GM18870 (cell line): ENCODE data around the gene RNF5.
"Not testable (repeated sequence)": the region's sequence is repeated elsewhere in the genome, so short reads cannot be mapped to it uniquely, and the experiment has no call there.

ENCODE experiments used
- ATAC-seq: cut with Tn5 transposase; IDR thresholded peaks from one replicate; pipeline ENCODE4 v1.9.1; 2021; ENCODE audit warnings: moderate library complexity; ENCODE audit not compliant: unreplicated experiment

Gene RNF5

GRCh38 chr6:32175322-32175710 is 2.9 kb upstream of the RNF5 start:
- no peak for ATAC-seq

GRCh38 chr6:32175711-32176475 is 2.3 kb upstream of the RNF5 start, which contains the start of gene AGPAT1:
TSS of gene AGPAT1 (minus strand) at chr6:32176084. CDS start at chr6:32171496, 4,588 bp downstream.
- ATAC-seq = no peak

DNA sequence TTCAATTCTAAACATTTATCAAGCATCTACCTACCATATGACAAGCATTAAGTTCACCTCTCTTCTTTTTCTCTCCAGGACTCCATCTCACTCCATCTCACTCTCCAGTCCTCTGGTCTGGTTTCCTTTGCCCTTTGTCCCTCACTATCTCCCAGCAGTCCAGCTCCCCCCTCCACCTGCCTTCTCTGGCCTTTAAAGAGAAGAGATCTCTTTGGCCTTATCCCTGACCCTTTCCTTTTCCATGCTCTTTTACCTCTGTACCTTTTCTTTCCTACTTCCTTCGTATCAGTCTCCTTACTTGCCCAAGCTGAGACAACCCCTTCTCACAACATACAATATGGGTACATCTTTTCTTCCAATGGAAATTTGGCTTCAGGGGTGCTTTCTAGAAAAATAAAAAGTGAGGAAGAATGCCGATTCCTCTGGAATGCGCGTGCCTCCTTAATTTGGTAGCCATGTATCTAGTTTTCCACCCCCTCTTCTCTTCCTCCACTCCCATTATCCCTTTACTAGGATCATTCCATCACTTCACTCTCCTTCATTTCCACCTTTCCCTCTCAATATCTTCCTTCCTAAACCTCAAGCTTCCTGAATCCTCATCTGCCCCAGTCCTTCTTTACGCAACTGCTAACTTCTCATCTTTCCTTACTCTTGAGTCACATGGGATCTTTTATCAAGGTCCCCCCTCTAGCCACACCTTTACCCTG is 1.6 kb upstream of the RNF5 start:
- no peak for ATAC-seq

DNA sequence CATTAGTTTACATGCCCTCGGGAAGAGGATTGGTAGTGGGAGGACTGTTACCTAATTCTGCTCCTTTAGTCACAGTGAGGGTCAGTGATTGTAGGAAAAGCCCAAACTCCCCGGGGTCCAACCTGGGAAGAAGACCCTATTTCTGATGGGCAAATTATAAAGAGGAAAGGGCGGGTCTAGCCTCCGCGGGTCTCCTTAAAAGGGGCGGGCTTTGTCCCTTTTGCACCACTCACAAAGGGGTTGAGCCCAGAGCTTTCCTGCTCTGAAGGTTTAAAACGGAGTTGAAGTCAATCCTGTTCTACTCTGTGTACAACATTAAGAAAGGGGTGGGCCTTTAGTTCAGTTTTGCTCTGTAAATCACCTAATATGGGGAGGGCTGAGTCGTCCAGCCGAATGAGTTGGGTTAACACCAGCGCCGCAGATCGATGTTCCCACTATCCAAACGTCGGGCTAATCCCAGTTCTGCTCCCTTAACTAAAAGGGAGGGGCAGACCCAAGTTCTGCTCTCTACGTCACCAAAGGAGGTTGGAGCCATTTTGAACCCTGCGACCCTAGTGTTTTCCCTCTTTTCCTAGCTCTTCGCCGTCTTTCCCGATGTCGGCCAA is 920 bp upstream of the RNF5 start:
- ATAC-seq = no peak

DNA sequence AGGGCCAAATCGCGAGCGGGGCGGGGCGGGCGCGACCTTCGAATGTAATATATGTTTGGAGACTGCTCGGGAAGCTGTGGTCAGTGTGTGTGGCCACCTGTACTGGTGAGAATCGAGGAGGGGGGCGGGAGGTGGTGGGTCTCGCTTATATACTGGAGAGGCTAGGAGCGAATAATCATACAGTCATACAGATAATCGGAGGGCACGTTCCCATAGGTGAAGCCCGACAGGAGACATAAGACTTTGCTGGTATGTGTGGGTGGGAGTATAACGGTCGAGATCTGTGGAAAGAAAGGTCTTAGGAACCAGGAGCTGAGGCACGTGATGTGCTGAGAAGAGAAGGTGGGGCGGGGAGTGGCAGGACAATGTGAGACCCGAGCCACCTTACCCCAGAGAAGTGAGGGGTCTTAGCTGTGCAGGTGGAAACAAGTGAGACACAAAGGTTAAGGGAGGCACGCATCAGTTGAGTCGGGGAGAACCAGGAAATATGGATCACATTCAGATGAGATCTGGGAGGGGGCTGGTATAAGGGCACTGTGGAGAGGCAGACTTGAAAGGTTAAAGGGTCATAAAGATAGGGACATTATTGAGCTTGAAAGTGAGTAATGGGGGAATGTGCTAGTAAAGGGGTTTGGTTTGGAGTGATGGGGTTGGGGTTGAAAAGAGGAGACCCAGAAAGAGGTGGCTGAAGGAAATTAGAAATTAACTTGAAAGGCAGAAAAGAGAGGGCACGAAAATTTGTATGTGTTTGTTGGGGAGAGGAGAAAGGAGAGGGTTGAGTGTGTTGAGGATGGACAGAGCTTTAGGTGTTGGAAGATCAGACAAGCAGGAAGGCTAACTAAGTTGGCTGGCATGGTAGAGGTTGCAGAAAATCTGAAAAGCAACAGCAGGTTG is 589 bp downstream of the RNF5 start:
- no peak for ATAC-seq

GRCh38 chr6:32179766-32180405 is 1.7 kb downstream of the RNF5 start:
- no peak for ATAC-seq

GRCh38 chr6:32181148-32181702 is 3.0 kb downstream of the RNF5 start:
- ATAC-seq = no peak

DNA sequence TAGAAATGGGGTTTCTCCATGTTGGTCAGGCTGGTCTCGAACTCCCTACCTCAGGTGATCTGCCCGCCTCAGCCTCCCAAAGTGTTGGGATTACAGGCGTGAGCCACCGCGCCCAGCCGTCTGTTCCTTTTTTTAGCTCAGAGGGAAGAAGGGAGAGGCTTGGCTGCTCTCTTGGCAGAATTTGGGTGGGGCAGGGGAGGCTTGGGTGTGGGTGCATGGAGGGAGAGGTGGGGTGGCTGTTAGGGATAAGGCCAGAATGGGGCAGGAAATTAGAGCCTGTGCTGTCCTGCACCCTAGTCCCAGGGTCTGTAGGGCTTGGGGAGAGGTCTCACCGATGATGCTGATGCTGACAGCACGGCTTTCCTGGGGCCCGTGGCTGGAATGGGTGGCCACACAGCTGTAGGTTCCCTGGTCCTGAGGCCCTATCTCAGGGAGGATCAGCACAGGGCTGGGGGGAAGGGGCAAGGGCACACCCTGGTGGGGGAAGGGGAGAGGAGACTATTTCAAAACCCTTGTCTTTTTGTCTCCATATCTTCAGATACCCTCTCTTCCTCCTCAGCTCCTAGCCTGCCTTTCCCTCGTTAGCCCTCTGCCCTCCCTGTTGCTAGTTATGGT is 3.8 kb downstream of the RNF5 start:
- no peak for ATAC-seq

GRCh38 chr6:32182555-32182981 is 4.4 kb downstream of the RNF5 start:
- ATAC-seq = no peak

DNA sequence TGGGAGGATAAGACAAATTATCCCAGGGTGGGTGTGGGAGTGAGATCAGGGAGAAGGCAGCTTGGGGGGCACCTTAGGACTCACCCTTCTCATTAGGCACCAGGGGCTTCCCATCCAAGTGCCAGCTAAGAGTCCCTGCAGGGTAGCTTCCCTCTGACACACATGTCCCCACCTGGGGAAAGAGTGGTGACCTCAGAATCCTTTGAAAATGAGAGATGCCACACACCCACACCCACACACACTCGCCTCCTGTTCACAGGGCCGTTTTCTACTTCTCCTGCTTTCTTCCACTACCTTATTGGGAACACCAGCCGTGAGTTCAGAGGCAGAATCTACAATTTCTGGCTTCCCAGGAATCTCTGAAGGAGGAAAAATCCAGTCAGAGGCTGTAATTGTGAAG is 4.8 kb downstream of the RNF5 start:
- ATAC-seq = no peak

- ATAC-seq = no peak
These were observed 5.4 kb downstream of the RNF5 start for GRCh38 chr6:32183483-32184083.

GRCh38 chr6:32184084-32184640 is 6.0 kb downstream of the RNF5 start, which contains the start of gene AGER:
TSS of gene AGER (minus strand) at chr6:32184253. CDS start at chr6:32184222, 31 bp downstream.
- ATAC-seq = no peak

GRCh38 chr6:32185681-32186131 is 7.5 kb downstream of the RNF5 start:
- not testable (repeated sequence) for ATAC-seq

GRCh38 chr6:32186151-32186840 is 8.1 kb downstream of the RNF5 start:
- ATAC-seq = not testable (repeated sequence)

DNA sequence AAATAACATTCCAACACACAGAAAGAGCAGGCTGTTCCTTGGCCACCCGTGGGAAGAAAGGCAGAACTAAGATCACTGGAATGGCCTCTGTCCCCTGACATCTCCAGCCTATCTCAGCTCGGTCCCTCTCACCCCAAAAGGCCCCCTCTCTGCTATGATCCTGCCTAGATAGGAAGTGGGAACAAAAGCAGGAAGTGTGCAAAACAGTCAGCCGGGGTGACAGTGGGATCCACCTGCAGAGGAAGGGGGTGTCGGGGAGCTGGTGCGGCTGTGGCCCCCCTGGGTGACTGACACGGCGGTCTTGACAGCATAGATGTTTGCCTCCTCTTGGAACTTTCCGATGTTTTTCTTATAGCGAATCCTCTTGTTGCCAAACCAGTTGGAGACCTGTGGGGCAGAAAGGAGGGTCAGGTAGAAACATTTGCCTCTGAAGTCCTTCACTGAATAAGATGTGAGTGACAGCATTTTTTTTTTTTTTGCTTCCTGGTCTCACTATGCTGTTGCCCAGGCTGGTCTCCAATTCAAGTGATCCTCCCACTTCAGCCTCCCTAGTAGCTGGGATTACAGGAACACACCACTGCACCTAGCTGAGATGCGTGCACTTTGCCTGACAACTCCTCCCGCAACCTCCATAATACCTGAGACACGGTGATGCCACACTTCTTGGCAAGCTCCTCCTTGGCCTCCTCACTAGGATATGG is 9.0 kb downstream of the RNF5 start:
- no peak for ATAC-seq

DNA sequence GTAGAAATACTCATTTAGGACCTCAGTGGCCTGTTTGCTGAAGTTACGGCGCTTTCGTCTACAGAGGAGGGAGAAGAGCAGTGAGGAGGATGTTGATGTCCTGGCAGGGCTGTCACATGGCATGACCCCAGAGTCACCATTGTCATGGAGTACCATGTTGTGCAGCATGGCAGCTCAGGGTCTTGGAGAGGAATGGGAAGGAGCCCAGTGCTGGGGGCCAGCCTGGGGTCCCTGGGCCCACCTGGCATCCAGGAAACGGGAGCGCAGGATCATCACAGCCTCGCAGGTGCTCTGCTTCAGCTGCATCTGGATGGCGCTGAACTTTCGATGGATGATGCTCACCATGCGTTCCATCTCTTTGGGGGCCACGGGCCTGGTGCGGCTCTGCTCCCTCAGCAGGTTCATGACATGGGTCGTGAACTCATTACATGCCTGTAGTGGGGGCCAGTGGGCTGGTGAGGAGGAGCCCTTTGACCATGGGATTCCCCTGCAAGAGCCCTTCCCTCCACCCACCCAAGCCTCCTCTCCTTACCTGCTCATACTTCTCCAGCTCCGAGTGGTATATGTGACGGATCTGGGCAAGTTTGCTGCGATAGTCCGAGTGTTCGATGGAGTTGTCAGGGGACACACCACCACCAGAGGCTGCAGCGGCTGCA is 9.6 kb downstream of the RNF5 start:
- ATAC-seq = not testable (repeated sequence)
